Measurements from ENCODE around the gene THSD7A.

DNA sequence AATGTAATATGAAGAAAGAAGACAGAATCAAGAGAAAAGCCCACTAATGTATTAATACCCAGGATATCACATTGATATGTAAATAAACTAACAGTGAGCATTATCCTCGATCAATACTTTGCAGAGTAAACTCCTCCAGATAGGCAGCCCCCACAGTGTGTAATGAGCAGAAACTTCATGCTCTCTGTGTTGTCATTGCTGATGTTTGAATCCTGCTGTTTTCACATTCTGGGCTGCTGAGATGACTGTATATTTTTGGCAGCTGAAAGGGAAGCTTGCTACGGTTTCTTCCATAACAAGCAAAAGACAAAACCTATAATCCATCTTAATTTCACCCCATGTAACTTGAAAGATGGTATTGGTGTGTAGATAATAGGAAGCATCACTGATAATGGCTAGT is 15.3 kb upstream of the THSD7A start:
- TF ChIP-seq, protein P1, sequence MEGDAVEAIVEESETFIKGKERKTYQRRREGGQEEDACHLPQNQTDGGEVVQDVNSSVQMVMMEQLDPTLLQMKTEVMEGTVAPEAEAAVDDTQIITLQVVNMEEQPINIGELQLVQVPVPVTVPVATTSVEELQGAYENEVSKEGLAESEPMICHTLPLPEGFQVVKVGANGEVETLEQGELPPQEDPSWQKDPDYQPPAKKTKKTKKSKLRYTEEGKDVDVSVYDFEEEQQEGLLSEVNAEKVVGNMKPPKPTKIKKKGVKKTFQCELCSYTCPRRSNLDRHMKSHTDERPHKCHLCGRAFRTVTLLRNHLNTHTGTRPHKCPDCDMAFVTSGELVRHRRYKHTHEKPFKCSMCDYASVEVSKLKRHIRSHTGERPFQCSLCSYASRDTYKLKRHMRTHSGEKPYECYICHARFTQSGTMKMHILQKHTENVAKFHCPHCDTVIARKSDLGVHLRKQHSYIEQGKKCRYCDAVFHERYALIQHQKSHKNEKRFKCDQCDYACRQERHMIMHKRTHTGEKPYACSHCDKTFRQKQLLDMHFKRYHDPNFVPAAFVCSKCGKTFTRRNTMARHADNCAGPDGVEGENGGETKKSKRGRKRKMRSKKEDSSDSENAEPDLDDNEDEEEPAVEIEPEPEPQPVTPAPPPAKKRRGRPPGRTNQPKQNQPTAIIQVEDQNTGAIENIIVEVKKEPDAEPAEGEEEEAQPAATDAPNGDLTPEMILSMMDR (IDR thresholded peaks at IDR 0.05; ENCODE audit: poor library complexity) = no peak
- no peak for TF ChIP-seq EZH2 (IDR thresholded peaks at IDR 0.05; ENCODE audit: borderline replicate concordance)
- no peak for TF ChIP-seq EZH2phosphoT487 (IDR thresholded peaks at IDR 0.05; ENCODE audit: low read depth, severe bottlenecking, unreplicated experiment)

All from hepatocyte (in vitro differentiated cells).